H9 (cell line): ENCODE measurements around the gene IFFO2. TPM values are rescaled to one million over a fixed set of nuclear protein-coding genes. Genes with fewer than 3 reads are reported as not detected.

Experiments used
- DNase-seq: peaks from one replicate; pipeline ENCODE4 v3.0.0-alpha.2; 2017
- H2AFZ ChIP-seq: one replicate; pipeline ENCODE4 v1.6.1; 2013; ENCODE audit warnings: mild to moderate bottlenecking, low read length, control low read depth, moderate library complexity
- H2AK5ac ChIP-seq: 2 replicates; pipeline ENCODE4 v1.6.1; 2013; ENCODE audit warnings: low read length, control low read depth, mixed read lengths; ENCODE audit not compliant: insufficient read length
- H2BK120ac ChIP-seq: one replicate; pipeline ENCODE4 v1.6.1; 2013; ENCODE audit warnings: low read depth, mild to moderate bottlenecking, low read length, control low read depth, inconsistent platforms; ENCODE audit not compliant: poor library complexity, severe bottlenecking
- H2BK12ac ChIP-seq: 2 replicates; pipeline ENCODE4 v1.6.1; 2013; ENCODE audit warnings: low read length, control low read depth, mixed read lengths, low read depth; ENCODE audit not compliant: insufficient read length
- H2BK15ac ChIP-seq: 2 replicates; pipeline ENCODE4 v1.6.1; 2013; ENCODE audit warnings: low read depth, low read length, control low read depth
- H2BK20ac ChIP-seq: one replicate; pipeline ENCODE4 v1.6.1; 2013; ENCODE audit warnings: low read depth, mild to moderate bottlenecking, low read length, control low read depth, inconsistent platforms; ENCODE audit not compliant: poor library complexity, severe bottlenecking
- H2BK5ac ChIP-seq: 2 replicates; pipeline ENCODE4 v1.6.1; 2013; ENCODE audit warnings: low read length, control low read depth, mixed read lengths; ENCODE audit not compliant: insufficient read length
- H3K14ac ChIP-seq: 2 replicates; pipeline ENCODE4 v1.6.1; 2013; ENCODE audit warnings: low read length, control low read depth; ENCODE audit not compliant: insufficient read depth
- H3K18ac ChIP-seq: 2 replicates; pipeline ENCODE4 v1.6.1; 2013; ENCODE audit warnings: low read depth, mild to moderate bottlenecking, mixed read lengths, low read length, control low read depth; ENCODE audit not compliant: insufficient read length
- H3K23ac ChIP-seq: 2 replicates; pipeline ENCODE4 v1.6.1; 2013; ENCODE audit warnings: low read length, control low read depth, mixed read lengths, low read depth; ENCODE audit not compliant: insufficient read length
- H3K23me2 ChIP-seq: 2 replicates; pipeline ENCODE4 v1.6.1; 2013; ENCODE audit warnings: low read depth, mild to moderate bottlenecking, mixed read lengths, low read length, control low read depth; ENCODE audit not compliant: insufficient read length, poor library complexity, severe bottlenecking
- H3K27ac ChIP-seq: 2 replicates; pipeline ENCODE4 v1.5.1; 2013; ENCODE audit warnings: low read length, control low read depth, mixed read lengths, low read depth; ENCODE audit not compliant: insufficient read length
- H3K27me3 ChIP-seq: 2 replicates; pipeline ENCODE4 v1.6.1; 2013; ENCODE audit warnings: low read length, control low read depth, inconsistent platforms; ENCODE audit not compliant: insufficient read depth
- H3K4ac ChIP-seq: 2 replicates; pipeline ENCODE4 v1.6.1; 2013; ENCODE audit warnings: low read depth, mild to moderate bottlenecking, control low read depth, inconsistent platforms, low read length, moderate library complexity
- H3K4me1 ChIP-seq: 2 replicates; pipeline ENCODE4 v1.6.1; 2013; ENCODE audit warnings: low read length, control low read depth, inconsistent platforms; ENCODE audit not compliant: insufficient read depth
- H3K4me2 ChIP-seq: 2 replicates; pipeline ENCODE4 v1.6.1; 2013; ENCODE audit warnings: low read length, control low read depth, mixed read lengths; ENCODE audit not compliant: insufficient read length, insufficient read depth
- H3K56ac ChIP-seq: 2 replicates; pipeline ENCODE4 v1.6.1; 2013; ENCODE audit warnings: low read depth, mild to moderate bottlenecking, mixed read lengths, low read length, control low read depth; ENCODE audit not compliant: insufficient read length
- H3K79me1 ChIP-seq: 2 replicates; pipeline ENCODE4 v1.6.1; 2013; ENCODE audit warnings: low read depth, mild to moderate bottlenecking, moderate library complexity, low read length, control low read depth, inconsistent platforms; ENCODE audit not compliant: insufficient read depth, poor library complexity, severe bottlenecking
- H3K79me2 ChIP-seq: 2 replicates; pipeline ENCODE4 v1.6.1; 2013; ENCODE audit warnings: low read length, control low read depth, inconsistent platforms; ENCODE audit not compliant: insufficient read depth
- H3K9ac ChIP-seq: 2 replicates; pipeline ENCODE4 v1.6.1; 2013; ENCODE audit warnings: low read length, control low read depth, mixed read lengths; ENCODE audit not compliant: insufficient read length; ENCODE audit errors: extremely low read depth
- H3K9me3 ChIP-seq: one replicate; pipeline ENCODE4 v1.6.1; 2013; ENCODE audit warnings: low read depth, low read length, inconsistent platforms; ENCODE audit not compliant: control insufficient read depth
- H3T11ph ChIP-seq: one replicate; pipeline ENCODE4 v1.6.1; 2013; ENCODE audit warnings: mild to moderate bottlenecking, low read length, control low read depth, inconsistent platforms
- H4K20me1 ChIP-seq: one replicate; pipeline ENCODE4 v1.6.1; 2013; ENCODE audit not compliant: control insufficient read depth, insufficient read length, insufficient read depth
- H4K5ac ChIP-seq: 2 replicates; pipeline ENCODE4 v1.6.1; 2013; ENCODE audit warnings: low read depth, mild to moderate bottlenecking, mixed read lengths, low read length, control low read depth; ENCODE audit not compliant: insufficient read length
- H4K8ac ChIP-seq: replicated peaks from 2 replicates; pipeline ENCODE4 v1.6.1; 2013; ENCODE audit warnings: low read length, control low read depth, mixed read lengths, low read depth; ENCODE audit not compliant: insufficient read length
- H4K91ac ChIP-seq: 2 replicates; pipeline ENCODE4 v1.6.1; 2013; ENCODE audit warnings: low read depth, mild to moderate bottlenecking, moderate library complexity, mixed read lengths, low read length, control low read depth; ENCODE audit not compliant: insufficient read length
- H3K27ac Mint-ChIP-seq, 3 experiments: 2 replicates in 2 of 3; 3 replicates in 1 of 3; pipeline ENCODE4 v1.8.0; 2020 to 2021; ENCODE audit warnings: mixed read lengths in 3 of 3, mild to moderate bottlenecking in 1 of 3, moderate library complexity in 1 of 3
- H3K27me3 Mint-ChIP-seq: 2 replicates; pipeline ENCODE4 v1.8.0; 2021; ENCODE audit warnings: low read depth, mild to moderate bottlenecking, moderate library complexity, mixed read lengths
- H3K36me3 Mint-ChIP-seq, 3 experiments: 2 replicates in 2 of 3; 3 replicates in 1 of 3; pipeline ENCODE4 v1.8.0; 2020 to 2021; ENCODE audit warnings: low read depth in 3 of 3, mixed read lengths in 3 of 3; ENCODE audit not compliant: insufficient read depth in 1 of 3
- H3K4me1 Mint-ChIP-seq, 2 experiments: 2 replicates each; pipeline ENCODE4 v1.8.0; 2020; ENCODE audit warnings: mixed read lengths in 2 of 2
- H3K4me3 Mint-ChIP-seq, 2 experiments: 2 replicates in 1 of 2; 3 replicates in 1 of 2; pipeline ENCODE4 v1.8.0; 2020 to 2021; ENCODE audit warnings: mild to moderate bottlenecking in 2 of 2, mixed read lengths in 2 of 2, moderate library complexity in 1 of 2
- H3K9me3 Mint-ChIP-seq, 2 experiments: 2 replicates in 1 of 2; 3 replicates in 1 of 2; pipeline ENCODE4 v1.8.0; 2020; ENCODE audit warnings: mild to moderate bottlenecking in 2 of 2, mixed read lengths in 2 of 2, moderate library complexity in 1 of 2
- WGBS: extraction: QIAGEN DNeasy Blood & Tissue Kit; methylation state at CpG from one replicate; pipeline ENCODE4 v1.1.7; 2013; ENCODE audit warnings: missing lambda C conversion rate, low lambda C conversion rate, mixed read lengths; ENCODE audit not compliant: insufficient read length; ENCODE audit errors: extremely low coverage; 5-methylcytosine and 5-hydroxymethylcytosine counted together
- total RNA-seq: library from RNA; stranded (reverse); gene quantifications from 2 replicates; pipeline ENCODE4 v1.2.1, GENCODE V29; 2021
- TF ChIP-seq, protein P1 (sequence below): fragments of 200-600 bp; sonication (generic); conservative IDR thresholded peaks from 3 replicates; pipeline ENCODE4 v1.8.0; 2021; ENCODE audit warnings: antibody characterized with exemption, mild to moderate bottlenecking

The IFFO2 gene
- total RNA-seq, 1 experiment from 2014 or later = 3.6 TPM

DNA sequence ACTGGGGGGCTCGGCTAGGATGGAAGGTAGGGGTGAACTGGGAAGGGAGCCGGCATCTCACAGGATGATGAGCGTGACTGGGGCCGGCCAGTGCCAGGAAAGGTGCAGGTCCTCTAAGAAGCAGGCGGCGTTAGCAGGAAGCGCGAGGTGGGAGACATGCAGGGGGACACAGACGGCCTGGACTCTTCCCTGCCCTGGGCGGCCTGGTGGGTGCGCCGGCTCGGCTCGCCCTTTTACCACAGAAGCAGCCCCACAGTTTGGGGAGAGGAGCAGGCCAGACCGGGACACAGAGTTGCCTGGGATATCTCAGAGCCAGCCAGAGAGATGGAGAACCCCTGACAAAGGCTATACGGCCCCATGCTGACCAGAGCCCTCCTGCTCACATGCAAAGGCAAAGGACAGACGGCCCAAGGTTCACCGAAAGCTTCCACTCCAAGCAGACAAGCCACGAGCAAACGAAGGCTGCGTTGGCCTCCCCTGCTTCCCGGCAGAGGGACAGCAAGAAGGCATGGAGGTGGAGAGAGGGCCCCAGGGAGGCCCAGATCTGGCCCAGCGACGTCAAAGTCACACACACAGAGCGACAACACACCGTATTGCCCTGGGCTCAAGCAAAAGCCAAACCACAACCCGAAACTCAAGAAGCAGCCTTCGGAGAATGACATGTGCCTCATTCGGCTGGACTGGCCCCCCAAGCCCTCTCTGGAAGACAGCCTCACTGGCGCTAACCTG lies 39.2 kb downstream of the IFFO2 start:
- H3T11ph ChIP-seq = no peak overlapping the region
- no peak overlapping the region for H3K4me2 ChIP-seq
- WGBS = no CpG with 5 or more reads among the region's 30 CpGs
- Mint-ChIP-seq H3K9me3 (no peaks in the 10 kb centered on the region; a peak in 1 of 5 replicates), H3K4me3 (no peak overlapping the region), H3K27me3 (no peaks in the 10 kb centered on the region), H3K36me3 (no peaks in the 10 kb centered on the region), H3K27ac (peak overlapping the region in 1 of 3 experiments; percentile 77; a peak in 1 of 7 replicates), H3K4me1 (peaks cover 7 to 16% of the 10 kb centered on the region in 2 experiments)
- H4K8ac ChIP-seq = no peak overlapping the region
- no peak overlapping the region for H4K91ac ChIP-seq
- no peaks in the 10 kb centered on the region for H3K9me3 ChIP-seq
- H3K79me2 ChIP-seq = no peaks in the 10 kb centered on the region
- no peaks in the 10 kb centered on the region for H3K4me1 ChIP-seq
- DNase-seq = no peak
- no peak overlapping the region for H3K9ac ChIP-seq
- no peaks in the 10 kb centered on the region for H3K79me1 ChIP-seq
- H4K5ac ChIP-seq = no peak overlapping the region
- H3K23ac ChIP-seq = no peak overlapping the region
- H2AK5ac ChIP-seq = no peak overlapping the region
- no peak overlapping the region for H3K56ac ChIP-seq
- no peak overlapping the region for H2BK20ac ChIP-seq
- no peak overlapping the region for H3K18ac ChIP-seq
- no peak overlapping the region for H2AFZ ChIP-seq
- TF ChIP-seq, protein P1, sequence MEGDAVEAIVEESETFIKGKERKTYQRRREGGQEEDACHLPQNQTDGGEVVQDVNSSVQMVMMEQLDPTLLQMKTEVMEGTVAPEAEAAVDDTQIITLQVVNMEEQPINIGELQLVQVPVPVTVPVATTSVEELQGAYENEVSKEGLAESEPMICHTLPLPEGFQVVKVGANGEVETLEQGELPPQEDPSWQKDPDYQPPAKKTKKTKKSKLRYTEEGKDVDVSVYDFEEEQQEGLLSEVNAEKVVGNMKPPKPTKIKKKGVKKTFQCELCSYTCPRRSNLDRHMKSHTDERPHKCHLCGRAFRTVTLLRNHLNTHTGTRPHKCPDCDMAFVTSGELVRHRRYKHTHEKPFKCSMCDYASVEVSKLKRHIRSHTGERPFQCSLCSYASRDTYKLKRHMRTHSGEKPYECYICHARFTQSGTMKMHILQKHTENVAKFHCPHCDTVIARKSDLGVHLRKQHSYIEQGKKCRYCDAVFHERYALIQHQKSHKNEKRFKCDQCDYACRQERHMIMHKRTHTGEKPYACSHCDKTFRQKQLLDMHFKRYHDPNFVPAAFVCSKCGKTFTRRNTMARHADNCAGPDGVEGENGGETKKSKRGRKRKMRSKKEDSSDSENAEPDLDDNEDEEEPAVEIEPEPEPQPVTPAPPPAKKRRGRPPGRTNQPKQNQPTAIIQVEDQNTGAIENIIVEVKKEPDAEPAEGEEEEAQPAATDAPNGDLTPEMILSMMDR = no peak
- H3K27me3 ChIP-seq = no peaks in the 10 kb centered on the region
- no peak overlapping the region for H3K27ac ChIP-seq
- H3K14ac ChIP-seq = no peak overlapping the region
- no peak overlapping the region for H2BK15ac ChIP-seq
- no peak overlapping the region for H2BK120ac ChIP-seq
- H4K20me1 ChIP-seq = no peaks in the 10 kb centered on the region
- H2BK5ac ChIP-seq = no peak overlapping the region
- no peak overlapping the region for H2BK12ac ChIP-seq
- H3K23me2 ChIP-seq = no peaks in the 10 kb centered on the region
- no peak overlapping the region for H3K4ac ChIP-seq
